HG03565 (cell line): ENCODE results near the gene CCDC157.
"Not testable (repeated sequence)": the region's sequence is repeated elsewhere in the genome, so short reads cannot be mapped to it uniquely, and the experiment has no call there.

Experiments used
- ATAC-seq: cut with Tn5 transposase; IDR thresholded peaks from one replicate; pipeline ENCODE4 v1.9.1; 2021; ENCODE audit warnings: mild to moderate bottlenecking, moderate library complexity; ENCODE audit not compliant: unreplicated experiment

The CCDC157 gene

DNA sequence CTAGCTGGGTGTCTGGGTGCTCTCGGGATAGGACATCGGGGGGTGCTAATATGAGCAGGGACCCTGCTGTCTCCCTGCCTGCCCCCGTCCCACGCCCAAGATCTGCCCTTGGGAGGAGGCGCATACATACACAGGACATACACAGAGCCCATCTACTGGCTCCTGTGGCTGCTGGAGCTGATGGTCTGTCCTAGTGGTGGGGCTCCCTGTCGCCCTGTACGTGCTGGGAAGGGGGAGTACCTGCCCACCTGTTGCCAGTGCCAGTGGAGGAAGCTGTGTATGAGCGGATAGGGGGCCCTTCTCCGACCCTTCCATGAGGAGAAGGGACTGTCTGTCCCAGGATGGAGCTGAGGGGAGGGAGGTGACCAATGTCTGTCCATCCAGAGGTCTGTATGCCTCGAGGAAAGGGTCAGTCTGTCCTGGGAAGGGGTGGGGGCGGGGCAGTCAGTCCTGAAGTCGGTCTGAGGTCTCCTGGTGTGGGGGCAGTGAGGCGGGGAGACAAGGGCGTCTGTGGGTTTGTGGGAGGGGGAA, 31.0 kb upstream of the CCDC157 start:
- ATAC-seq: no peak

DNA sequence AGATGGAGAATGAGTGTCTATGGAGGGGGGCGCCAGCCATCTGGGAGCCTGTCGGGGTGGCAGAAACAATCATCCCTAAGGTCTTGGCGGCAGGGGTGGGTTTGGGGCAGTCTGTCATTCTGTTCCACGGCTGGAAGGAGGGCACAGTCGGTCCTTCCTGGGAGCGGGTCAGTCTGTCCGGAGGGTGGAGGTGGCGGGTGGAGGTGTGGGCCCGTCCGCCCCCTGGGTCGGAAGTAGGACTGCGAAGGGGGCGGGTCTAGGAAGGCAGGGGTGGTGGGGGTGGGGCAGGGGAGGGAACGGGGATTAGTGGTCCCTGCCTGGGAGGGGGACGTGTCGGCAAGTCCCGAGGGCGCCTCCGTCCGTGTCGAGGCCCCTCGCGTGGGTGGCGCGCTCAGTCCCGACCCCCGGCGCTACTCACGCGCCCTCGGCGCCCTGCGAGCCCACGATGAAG, 30.5 kb upstream of the CCDC157 start:
- peak; percentile 19 for ATAC-seq

DNA sequence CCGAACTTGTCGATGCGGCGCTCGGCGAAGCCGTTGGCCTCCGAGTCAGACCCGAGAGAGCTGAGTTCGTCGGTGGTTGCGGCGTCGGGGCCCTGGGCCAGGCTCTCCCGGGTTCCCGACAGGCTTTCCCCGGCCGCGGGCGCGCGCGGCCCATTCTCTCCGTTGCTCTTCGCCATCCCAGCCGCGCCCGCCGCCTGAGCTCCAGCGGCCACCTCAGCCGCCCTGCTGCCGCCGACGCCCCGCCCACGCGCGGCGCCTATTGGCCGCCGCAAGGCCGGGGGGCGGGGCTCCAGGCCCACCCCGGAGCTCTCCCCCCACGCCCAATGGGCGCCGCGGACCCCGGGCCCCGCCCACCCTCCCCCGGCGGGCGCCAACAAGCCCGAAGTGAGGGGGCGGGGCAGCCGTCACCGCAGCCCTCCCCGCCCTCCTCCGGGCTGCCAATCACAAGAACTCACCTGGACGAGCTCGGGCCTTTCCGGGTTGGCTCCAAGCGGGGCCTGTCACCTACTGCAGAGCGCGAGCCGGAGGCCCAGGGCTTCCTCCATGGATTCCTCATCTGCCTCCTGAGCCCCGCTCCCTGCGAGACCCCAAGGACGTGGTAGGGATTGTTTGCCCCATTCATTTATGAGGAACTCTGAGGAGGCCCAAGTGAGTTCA, 30.0 kb upstream of the CCDC157 start, which contains the start of gene TBC1D10A:
TSS of gene TBC1D10A (minus strand) at position 236 of the 657 bp plus-strand sequence. CDS start at position 176, 60 bp downstream.
- peak; percentile 84 for ATAC-seq

DNA sequence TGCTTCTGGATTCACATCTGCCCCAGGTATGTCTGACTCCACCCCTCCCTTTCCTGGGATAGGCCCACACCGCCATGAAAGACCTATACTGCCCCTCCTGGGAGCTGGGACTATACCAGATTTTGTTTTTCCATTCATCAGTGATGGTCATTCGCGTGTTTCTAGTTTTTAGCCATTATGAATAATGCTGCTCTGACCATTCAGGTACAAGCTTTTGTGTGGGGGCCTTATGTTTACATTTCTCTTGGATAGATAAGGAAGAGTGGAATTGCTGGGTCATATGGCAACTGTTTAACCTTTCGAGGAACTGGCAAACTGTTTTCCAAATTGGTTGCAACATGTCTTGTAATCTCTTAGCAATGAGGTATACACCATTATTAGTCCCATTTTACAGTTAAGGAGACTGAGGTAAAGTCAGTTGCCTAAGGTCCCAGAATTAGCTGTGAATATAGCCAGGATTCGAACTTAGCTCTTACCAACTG, 28.9 kb upstream of the CCDC157 start:
- ATAC-seq: no peak

DNA sequence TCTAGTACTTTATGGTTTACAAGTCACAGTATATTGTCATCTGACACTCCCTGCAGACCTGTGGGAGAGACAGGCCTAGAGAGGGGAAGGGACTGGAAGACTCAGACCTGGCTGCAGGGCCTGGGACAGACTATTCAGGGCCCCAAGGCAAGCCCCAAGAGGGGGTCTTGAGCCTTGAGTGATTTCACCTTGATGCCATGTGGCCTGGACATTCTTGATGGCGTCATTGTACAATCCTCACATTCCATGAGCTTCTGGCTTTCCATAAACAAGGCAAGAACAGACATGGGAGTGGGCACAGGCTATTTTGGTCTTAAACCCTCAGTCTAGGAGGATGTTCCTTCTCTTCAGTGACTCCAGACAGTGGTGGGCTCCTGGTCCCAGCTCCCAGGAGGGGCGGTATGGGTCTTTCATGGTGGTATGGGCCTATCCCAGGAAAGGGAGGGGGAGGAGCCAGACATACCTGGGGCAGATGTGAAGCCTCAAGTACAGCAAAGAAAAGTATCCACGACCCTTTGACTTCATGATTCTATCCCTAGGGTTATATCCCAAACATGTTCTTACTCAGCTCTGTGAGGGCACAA, 28.2 kb upstream of the CCDC157 start:
- ATAC-seq: no peak

DNA sequence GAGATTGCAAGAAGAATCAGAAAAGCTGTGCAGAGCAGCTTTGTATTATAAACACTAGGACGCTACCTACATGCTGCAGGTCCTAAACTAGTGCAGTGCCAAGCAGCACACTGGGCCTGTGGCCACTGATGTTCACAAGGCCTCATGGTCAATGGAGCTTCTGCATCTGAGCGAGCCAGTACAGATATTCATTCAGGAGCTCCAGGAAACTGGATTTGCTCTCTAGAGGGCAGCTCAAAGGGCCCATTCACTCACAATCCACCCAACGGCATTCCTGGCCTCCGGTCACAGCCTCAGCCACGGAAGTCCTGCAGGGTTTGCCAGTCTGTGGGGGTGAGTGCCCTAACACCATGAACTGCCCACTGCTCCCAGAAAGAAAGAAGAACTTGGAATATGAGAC, 24.3 kb upstream of the CCDC157 start:
- ATAC-seq: no peak

DNA sequence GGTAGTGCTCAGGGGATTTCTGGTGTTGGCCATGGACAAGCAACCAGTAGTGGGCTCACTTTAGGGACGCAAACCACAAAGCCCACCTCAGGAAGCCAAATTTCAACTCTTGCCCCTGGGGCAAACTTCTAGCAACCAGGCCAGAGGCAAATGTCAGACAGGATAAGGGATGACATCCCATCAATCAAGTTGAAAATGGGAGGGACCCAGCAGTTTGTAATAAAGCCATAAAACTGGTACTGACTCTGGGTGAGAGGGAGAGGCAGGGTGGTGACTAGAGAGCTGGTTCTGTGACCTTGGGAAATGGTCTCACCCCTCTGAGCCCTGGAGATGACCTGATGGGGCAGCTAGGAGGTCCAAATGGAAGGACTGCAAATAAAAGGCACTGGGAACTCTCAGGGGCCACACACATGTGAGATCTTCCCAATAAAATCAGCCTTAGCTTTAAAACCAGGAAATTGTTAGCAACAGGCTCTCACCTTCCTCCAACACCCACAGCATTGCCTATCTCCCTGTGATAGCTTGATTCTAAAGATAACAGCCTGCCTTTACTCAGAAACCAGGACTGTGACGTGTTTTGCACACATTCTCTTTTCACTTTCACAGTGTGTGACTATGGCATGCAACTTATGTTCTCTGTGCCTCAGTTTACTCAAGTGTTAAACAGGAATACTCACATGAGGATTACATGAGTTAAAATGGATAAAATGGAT, 23.7 kb upstream of the CCDC157 start:
- no peak for ATAC-seq

DNA sequence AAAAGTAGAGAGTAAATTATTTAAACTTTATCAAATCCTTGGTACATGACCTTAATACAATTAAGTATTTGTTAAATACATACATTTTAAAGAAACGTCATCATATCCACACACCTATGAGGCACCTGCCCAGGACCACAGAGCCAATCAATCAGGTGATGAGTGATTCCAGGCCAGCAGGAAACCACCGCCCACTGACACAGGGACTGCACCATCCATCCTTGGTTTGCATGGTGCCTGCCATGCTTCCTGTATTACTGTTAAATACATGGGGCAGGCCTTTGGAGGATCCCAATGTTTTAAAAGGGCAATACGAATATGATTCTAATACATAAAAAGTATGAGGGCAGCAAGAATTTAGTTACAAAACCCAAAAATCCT, 23.1 kb upstream of the CCDC157 start:
- ATAC-seq: no peak

DNA sequence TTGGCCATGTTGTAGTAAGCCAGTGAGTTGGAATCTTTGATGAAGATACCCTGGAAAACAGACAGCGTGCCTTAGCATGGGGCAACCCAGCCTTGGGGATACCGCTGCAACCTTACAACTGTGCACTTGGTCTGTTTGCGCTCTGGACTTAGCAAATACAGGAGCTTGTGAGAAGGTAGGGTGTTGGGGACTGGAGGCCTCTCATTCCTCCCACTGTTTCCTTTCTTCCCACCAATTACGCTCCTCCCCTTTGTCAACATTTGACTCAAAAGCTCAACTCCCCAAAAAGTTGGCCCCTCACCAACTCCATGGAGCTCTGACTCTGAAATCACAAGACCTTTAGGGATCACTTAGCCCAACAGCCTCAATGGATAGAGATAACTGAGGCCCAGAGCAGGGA, 22.2 kb upstream of the CCDC157 start:
- no peak for ATAC-seq

DNA sequence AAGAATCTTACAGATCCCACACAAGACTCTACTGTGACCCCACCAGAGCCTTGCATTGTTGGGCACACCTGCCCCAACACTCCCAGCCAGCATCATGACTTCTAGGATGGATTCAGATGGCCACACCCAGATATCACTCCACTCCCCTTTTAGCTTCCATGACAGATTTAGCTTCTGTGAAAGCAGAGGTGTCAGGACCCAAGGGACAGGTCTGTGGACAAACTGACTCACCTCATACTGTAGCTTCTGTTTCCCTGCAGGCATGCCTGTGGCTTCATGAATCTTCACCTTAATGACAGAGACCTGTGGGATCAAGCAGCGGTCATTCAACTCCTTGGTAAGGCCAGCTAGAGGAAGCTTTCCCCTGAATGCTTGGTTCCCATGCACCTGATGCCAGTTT, 21.6 kb upstream of the CCDC157 start:
- no peak for ATAC-seq

DNA sequence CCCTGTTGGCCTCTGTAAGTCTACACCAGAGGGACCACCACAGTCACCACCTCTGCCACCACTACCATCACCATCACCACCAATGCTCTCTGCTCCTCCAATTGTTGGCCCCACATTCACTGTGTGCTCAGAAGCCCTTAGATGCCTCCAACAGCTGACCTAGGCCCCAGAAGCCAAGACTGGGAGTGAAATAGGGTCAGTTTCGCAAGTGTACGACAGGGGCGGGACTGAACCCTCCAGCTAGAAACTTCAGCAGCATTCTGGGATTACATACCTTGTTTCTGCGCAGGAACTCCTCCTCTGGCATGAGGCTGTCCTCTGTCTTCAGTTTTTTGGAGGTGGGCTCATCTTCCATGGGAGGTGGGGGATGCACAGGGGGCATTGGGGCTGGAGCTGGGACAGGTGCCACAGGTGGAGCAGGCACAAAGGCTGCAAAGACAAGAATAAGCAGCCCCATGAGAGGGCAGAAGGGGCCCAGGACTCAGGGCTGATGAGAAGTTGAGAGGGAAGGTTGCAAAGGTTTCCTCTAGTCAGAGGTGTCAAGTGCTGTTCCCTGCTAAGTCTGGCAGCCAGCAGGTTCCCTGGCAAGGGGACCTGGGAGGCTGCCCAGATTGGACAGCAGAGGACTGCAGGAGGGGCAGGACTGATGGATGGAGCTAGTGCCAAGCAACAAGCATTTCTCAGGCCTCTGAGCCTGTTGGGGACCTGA, 19.9 kb upstream of the CCDC157 start:
- ATAC-seq: no peak

DNA sequence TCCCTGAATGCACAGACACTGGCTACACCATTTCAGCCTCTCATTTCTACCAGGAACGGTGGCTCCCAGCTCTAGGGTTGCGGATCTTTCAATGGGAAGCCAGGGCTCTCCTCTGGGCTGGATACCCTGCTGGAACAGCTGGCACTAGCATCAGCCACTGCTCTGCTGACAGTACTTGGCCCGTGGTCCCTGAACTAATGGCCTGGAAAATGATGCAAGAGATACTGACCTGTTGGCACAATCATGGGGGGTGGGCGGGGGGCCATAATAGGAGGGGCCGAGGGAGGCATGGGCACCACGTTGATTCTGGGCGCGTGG, 19.4 kb upstream of the CCDC157 start:
- no peak for ATAC-seq

DNA sequence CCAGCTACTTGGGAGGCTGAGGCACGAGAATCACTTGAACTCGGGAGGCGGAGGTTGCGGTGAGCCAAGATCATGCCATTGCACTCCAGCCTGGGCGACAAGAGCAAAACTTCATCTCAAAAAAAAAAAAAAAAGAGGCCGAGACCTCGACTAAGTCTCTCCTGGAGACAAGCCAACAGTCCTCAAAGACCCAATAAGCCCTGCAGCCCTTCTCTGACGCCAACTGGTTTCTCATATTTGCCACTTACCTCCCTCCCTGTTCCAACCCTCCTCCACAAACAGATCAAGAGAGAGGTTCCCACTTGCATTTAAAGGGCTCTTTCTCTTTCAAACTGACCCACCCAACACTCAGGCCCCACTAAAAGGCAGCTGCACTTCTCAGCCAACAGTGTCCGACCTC, 18.5 kb upstream of the CCDC157 start:
- ATAC-seq: not testable (repeated sequence)

DNA sequence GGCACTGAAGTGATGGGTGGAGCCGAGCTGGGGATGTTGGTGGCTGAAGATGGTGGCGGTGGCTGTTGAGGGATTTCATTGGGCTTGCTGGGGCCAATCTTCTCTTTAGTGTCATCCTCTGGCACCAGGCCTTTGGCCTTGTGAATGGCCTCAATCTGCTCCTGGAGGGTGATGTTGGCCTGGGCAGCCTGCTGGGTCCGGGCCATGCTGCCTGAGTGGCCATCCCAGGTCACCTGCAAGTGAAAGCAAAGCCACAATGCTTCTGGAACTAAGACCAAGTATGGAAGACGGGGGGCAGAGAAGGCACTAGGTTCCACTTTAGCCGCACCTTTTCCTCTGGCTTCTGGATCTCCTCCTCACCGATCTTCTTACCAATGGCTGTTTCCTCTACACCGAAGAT, 18.0 kb upstream of the CCDC157 start:
- no peak for ATAC-seq

DNA sequence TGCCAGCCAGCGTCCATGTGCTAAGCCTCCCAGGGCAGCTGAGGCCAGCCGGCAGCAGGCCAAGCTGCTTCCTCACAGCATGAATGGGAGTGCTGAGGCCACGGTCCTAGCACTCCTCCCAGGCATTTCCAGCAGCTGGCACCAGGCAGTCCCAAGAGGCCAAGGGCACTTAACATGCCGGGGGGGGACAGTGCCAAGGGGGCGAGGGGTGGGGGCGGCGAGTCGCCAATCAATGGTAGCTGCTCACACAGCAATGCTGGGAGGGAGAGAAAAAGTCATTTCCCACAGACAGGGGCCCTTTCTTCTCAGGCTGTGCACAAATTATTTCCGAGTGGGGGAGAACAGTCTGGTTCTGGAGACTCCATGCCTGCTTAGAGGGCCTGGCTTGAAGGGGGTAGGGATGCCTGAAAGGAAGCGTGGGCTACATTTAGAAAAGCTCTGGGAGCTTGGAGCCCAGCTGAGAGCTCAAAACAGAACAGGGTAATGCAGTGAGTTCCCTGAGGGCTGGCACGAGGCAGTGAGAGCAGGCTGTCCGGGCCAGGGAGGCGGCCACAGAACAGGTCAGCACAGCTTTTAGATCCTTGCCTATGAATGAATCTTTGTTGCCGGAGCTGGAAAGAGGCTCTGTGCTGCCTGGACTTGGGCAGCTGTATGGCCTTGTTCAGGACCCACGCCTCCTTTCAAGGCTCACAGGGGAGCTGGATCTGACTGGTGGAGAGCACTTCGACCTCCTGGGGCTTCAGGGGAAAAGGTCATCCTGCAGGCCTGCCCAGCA, 15.7 kb upstream of the CCDC157 start:
- ATAC-seq: no peak

DNA sequence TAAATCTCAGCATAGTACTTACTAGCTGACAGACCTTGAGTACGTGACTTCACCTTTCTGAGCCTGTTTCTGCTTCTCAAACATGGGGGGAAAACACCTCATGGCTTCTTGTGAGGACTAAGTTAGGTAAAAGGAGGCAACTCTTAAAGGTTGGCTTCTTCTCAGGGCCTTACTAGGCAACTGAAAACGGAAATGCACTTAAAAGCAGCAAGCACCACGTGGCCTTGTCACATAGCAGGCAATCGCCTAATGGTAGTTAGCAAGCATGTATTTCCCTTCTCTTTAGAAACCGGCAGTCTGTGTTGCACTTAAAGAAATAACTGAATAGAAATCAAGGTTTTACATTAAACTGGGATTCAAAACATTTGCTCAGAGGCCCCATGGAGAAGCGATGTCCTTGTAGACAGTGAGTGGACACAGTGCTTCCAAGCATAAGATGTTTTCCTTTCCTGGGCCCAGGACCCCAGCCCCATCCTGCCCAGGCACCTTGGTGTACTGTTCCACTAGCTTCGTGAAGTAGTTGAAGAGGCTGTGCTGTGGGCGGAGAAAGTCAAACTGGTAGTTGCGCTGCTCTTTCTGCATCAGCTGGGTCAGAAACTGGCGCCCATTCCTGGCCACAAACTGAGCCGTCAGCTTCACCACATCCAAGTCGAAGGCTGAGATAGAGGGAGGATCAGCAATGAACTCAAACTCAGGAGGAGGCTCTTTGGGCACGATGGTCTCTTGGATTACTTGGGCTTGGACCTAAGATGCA, 12.2 kb upstream of the CCDC157 start:
- no peak for ATAC-seq

DNA sequence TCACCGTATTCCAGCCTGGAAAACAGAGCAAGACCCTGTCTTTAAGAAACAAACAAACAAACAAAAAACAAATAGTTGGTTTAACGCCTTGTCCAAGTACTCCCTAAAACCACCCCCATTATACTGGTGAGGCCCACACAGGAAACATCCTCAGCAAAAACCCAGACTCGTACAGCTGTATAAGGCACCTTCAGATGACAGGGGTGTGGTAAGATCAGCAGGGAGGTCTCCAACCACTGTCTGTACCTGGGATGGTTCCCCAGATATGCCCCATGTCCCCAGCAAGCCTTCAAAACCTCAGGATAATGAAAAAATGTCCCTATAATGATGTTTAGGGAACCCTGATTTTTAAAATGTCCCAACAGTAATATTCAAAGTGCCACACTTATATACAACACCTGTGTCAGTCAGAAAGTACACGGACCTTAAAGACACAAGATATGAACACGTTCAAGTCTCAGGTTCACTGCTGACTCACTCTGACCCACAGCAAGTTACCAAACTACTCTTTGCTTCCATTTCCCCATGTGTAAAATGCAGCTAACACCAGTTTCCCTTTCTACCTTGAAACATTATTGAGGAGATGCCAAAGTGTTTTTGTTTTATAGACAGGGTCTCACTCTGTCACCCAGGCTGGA, 9.4 kb upstream of the CCDC157 start:
- no peak for ATAC-seq

DNA sequence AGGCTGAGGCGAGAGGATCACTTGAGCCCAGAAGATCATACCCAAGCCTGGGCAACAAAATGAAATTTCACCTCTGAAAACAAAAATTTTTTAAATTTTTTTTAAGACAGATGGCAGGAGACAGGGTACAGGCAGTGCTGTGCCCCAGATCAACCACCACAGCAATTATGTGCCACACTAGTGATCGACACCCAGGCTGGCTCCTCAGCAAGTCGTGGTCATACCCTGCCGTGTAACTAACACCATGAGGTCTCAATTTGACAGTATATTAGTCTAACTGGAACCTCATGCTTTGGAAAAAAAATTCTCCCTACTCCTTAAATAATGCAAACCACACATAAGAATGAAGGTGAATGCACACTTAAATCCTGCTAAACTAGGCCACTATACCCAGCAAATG, 8.4 kb upstream of the CCDC157 start:
- ATAC-seq: no peak

DNA sequence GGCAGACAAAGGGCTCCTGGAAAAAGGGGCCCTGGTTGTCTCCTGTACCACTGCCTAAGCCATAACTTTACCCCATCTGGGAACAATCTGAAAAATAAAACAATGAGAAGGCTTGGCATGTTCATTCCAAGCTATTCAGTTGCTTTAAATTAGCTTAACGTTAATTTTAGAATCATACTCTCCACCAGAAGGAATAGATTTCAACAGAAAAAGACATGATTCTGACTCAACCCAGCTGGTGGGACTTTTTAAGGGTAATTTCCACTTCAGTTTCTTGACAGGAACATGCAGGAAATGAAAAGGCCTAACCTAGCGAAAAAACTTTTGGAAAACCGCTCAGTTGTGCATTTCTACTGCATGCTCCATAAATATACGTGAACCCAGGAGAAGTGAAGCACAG, 8.0 kb upstream of the CCDC157 start:
- no peak for ATAC-seq
